ENCODE measurements around the gene IMPG1.

DNA sequence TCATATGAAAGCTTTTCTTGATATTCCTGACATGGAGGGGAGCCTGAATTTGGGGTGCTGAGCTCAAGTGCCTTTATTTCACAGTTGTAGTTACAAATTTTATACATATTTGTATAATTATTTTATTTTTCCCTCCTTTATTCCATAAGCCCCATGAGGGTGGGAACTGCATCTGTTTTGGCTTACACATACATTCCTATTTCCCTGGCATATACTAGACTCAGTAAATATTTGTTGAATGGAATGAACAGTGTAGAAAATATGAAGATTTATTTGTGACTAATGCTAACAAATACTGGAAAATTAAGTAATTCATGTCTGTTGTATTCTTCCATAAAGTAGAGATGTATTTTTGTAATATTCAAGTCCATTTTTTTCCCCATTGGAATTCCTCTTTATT is 196.3 kb downstream of the IMPG1 start:
- TF ChIP-seq POLR2A (IDR thresholded peaks at IDR 0.05): no peak
- TF ChIP-seq CTCF (IDR thresholded peaks at IDR 0.05): no peak
